Skeletal muscle tissue (tissue), 4 donors: Measurements from ENCODE around the gene ZRANB3. TPM values are rescaled to one million over a fixed set of nuclear protein-coding genes. Genes with fewer than 3 reads are reported as not detected.
"Not testable (repeated sequence)": the region's sequence is repeated elsewhere in the genome, so short reads cannot be mapped to it uniquely, and the experiment has no call there.

Experiments used
- H3K27ac ChIP-seq: one replicate; pipeline ENCODE4 v1.7.0; 2013; ENCODE audit warnings: mild to moderate bottlenecking, low read depth, low read length, inconsistent platforms
- H3K27me3 ChIP-seq, 3 donors: one replicate each; pipeline ENCODE4 v1.7.0; 2013; ENCODE audit warnings: low read length in 3 of 3; ENCODE audit not compliant: control insufficient read depth in 3 of 3, insufficient read depth in 3 of 3
- H3K36me3 ChIP-seq, 3 donors: one replicate each; pipeline ENCODE4 v1.7.0; 2013; ENCODE audit warnings: low read length in 3 of 3; ENCODE audit not compliant: control insufficient read depth in 3 of 3, insufficient read depth in 3 of 3
- H3K4me1 ChIP-seq, 3 donors: one replicate each; pipeline ENCODE4 v1.7.0; 2013; ENCODE audit warnings: low read length in 3 of 3, mild to moderate bottlenecking in 3 of 3; ENCODE audit not compliant: control insufficient read depth in 3 of 3, insufficient read depth in 3 of 3
- H3K4me3 ChIP-seq, 3 donors: one replicate each; pipeline ENCODE4 v1.7.0; 2013; ENCODE audit warnings: low read length in 3 of 3
- H3K9ac ChIP-seq, 3 donors: one replicate each; pipeline ENCODE4 v1.7.0; 2013; ENCODE audit warnings: low read length in 3 of 3, mild to moderate bottlenecking in 3 of 3, moderate library complexity in 2 of 3, low read depth in 1 of 3
- H3K9me3 ChIP-seq, 3 donors: one replicate each; pipeline ENCODE4 v1.7.0; 2013; ENCODE audit warnings: low read length in 3 of 3; ENCODE audit not compliant: control insufficient read depth in 3 of 3
- total RNA-seq: library from RNA; depleted of rRNA; stranded (reverse); fragments of >200 nt; gene quantifications from one replicate; pipeline ENCODE4 v1.2.3, GENCODE V29; 2014
- donor health status: Osteomylitis.

Gene ZRANB3
- total RNA-seq, 1 donor from 2014 or later = 12.5 TPM

GRCh38 chr2:135311268-135311667, 219.8 kb downstream of the ZRANB3 start:
- Histone ChIP-seq H3K9ac (no peak overlapping the region), H3K9me3 (no peaks in the 10 kb centered on the region), H3K36me3 (no peaks in the 10 kb centered on the region), H3K4me1 (no peaks in the 10 kb centered on the region), H3K27me3 (no peaks in the 10 kb centered on the region), H3K27ac (no peak overlapping the region), H3K4me3 (no peak overlapping the region)

GRCh38 chr2:135304694-135305093, 226.3 kb downstream of the ZRANB3 start:
- no peaks in the 10 kb centered on the region for H3K36me3 ChIP-seq

GRCh38 chr2:135299658-135300244, 231.3 kb downstream of the ZRANB3 start:
- Histone ChIP-seq H3K36me3 (peaks cover 0 to 5% (median 5%) of the 10 kb centered on the region in 3 donors), H3K4me3 (no peak overlapping the region), H3K27ac (no peak overlapping the region), H3K4me1 (no peaks in the 10 kb centered on the region), H3K27me3 (no peaks in the 10 kb centered on the region), H3K9me3 (no peaks in the 10 kb centered on the region), H3K9ac (no peak overlapping the region)

More at GRCh38 chr2:135304694-135305093, 226.3 kb downstream of the ZRANB3 start:
- Histone ChIP-seq H3K4me1 (no peaks in the 10 kb centered on the region), H3K27ac (no peak overlapping the region), H3K4me3 (no peak overlapping the region), H3K9ac (no peak overlapping the region), H3K9me3 (peaks cover 0 to 5% (median 0%) of the 10 kb centered on the region in 3 donors), H3K27me3 (no peaks in the 10 kb centered on the region)

GRCh38 chr2:135299165-135299564, 231.9 kb downstream of the ZRANB3 start:
- no peaks in the 10 kb centered on the region for H3K9me3 ChIP-seq
- no peaks in the 10 kb centered on the region for H3K27me3 ChIP-seq
- H3K4me1 ChIP-seq = no peaks in the 10 kb centered on the region
- no peak overlapping the region for H3K9ac ChIP-seq
- peaks cover 0 to 5% (median 5%) of the 10 kb centered on the region in 3 donors for H3K36me3 ChIP-seq
- no peak overlapping the region for H3K27ac ChIP-seq
- no peak overlapping the region for H3K4me3 ChIP-seq

GRCh38 chr2:135287121-135287520, 243.9 kb downstream of the ZRANB3 start:
- H3K9me3 ChIP-seq, H3K4me1 ChIP-seq, H3K9ac ChIP-seq, H3K27me3 ChIP-seq, H3K4me3 ChIP-seq, H3K27ac ChIP-seq, H3K36me3 ChIP-seq: not testable (repeated sequence)

- H3K9me3 ChIP-seq = no peaks in the 10 kb centered on the region
- no peak overlapping the region for H3K4me3 ChIP-seq
- no peaks in the 10 kb centered on the region for H3K36me3 ChIP-seq
- no peak overlapping the region for H3K27ac ChIP-seq
- H3K27me3 ChIP-seq = no peaks in the 10 kb centered on the region
- no peak overlapping the region for H3K9ac ChIP-seq
- H3K4me1 ChIP-seq = peaks cover 0 to 3% (median 2%) of the 10 kb centered on the region in 3 donors
Observed at GRCh38 chr2:135285391-135285790, 245.6 kb downstream of the ZRANB3 start.

- Histone ChIP-seq H3K9ac (no peak overlapping the region), H3K4me3 (no peak overlapping the region), H3K27ac (no peak overlapping the region), H3K9me3 (no peaks in the 10 kb centered on the region), H3K36me3 (no peaks in the 10 kb centered on the region), H3K27me3 (no peaks in the 10 kb centered on the region), H3K4me1 (peaks cover 0 to 3% (median 2%) of the 10 kb centered on the region in 3 donors)
Observed at GRCh38 chr2:135281379-135281778, 249.6 kb downstream of the ZRANB3 start.

- H3K36me3 ChIP-seq = no peaks in the 10 kb centered on the region
- H3K4me1 ChIP-seq = peaks cover 0 to 3% (median 2%) of the 10 kb centered on the region in 3 donors
- no peak overlapping the region for H3K4me3 ChIP-seq
- H3K9me3 ChIP-seq = no peaks in the 10 kb centered on the region
- no peaks in the 10 kb centered on the region for H3K27me3 ChIP-seq
- no peak overlapping the region for H3K9ac ChIP-seq
- H3K27ac ChIP-seq = no peak overlapping the region
Observed at GRCh38 chr2:135279209-135279608, 251.8 kb downstream of the ZRANB3 start.

- Histone ChIP-seq H3K9ac (no peak overlapping the region), H3K4me3 (no peak overlapping the region), H3K27ac (no peak overlapping the region), H3K9me3 (no peaks in the 10 kb centered on the region), H3K4me1 (peaks cover 0 to 2% (median 0%) of the 10 kb centered on the region in 3 donors), H3K36me3 (no peaks in the 10 kb centered on the region), H3K27me3 (no peaks in the 10 kb centered on the region)
Observed at GRCh38 chr2:135276525-135276924, 254.5 kb downstream of the ZRANB3 start.

- H3K9me3 ChIP-seq = no peaks in the 10 kb centered on the region
- H3K4me1 ChIP-seq = no peaks in the 10 kb centered on the region
- no peaks in the 10 kb centered on the region for H3K27me3 ChIP-seq
- no peak overlapping the region for H3K9ac ChIP-seq
- H3K4me3 ChIP-seq = no peak overlapping the region
- no peaks in the 10 kb centered on the region for H3K36me3 ChIP-seq
- H3K27ac ChIP-seq = no peak overlapping the region
Observed at GRCh38 chr2:135271006-135271405, 260.0 kb downstream of the ZRANB3 start.
